ENCODE results near the gene IGF2R. TPM values are rescaled to one million over a fixed set of nuclear protein-coding genes. Genes with fewer than 3 reads are reported as not detected.

The IGF2R gene
- total RNA-seq, 4 donors from 2014 or later = 48.8 to 106 (median 92.3) TPM

- peaks cover 0 to 32% (median 15%) of the 10 kb centered on the region in 4 donors for H3K36me3 ChIP-seq
- no peak overlapping the region for H3K4me3 ChIP-seq
- H3K27ac ChIP-seq = no peak overlapping the region
- DNase-seq = no peak
- no peaks in the 10 kb centered on the region for H3K4me1 ChIP-seq
- no peaks in the 10 kb centered on the region for H3K27me3 ChIP-seq
- intact Hi-C loops (cut with DNase I; ENCODE audit: low total_unique reads) (no loop called here), in situ Hi-C loops (cut with MboI; ENCODE audit: low pct_ligation_motif_present in 1 of 4, low pct_unique_long_range_greater_than_20kb in 1 of 4, low sequenced_read_pairs in 3 of 4) (no loop called here)
- no peaks in the 10 kb centered on the region for H3K9me3 ChIP-seq
- 77 to 80% methylated on average over 4 of the region's 4 CpGs for WGBS, 2 donors (ENCODE audit: low coverage in 1 of 2)
- TF ChIP-seq EP300 (IDR thresholded peaks at IDR 0.05; ENCODE audit: low read depth) (no peak), POLR2A (IDR thresholded peaks at IDR 0.05) (no peak), POLR2AphosphoS5 (IDR thresholded peaks at IDR 0.05) (no peak)
Observed at GRCh38 chr6:160036790-160037206, 67.9 kb downstream of the IGF2R start.

GRCh38 chr6:160038479-160038878, 69.6 kb downstream of the IGF2R start:
- Histone ChIP-seq H3K4me1 (no peaks in the 10 kb centered on the region), H3K9me3 (no peaks in the 10 kb centered on the region), H3K36me3 (peaks cover 0 to 26% (median 9%) of the 10 kb centered on the region in 4 donors), H3K27me3 (no peaks in the 10 kb centered on the region), H3K4me3 (no peak overlapping the region), H3K27ac (no peak overlapping the region)
- in situ Hi-C loops (cut with MboI; ENCODE audit: low pct_ligation_motif_present in 1 of 4, low pct_unique_long_range_greater_than_20kb in 1 of 4, low sequenced_read_pairs in 3 of 4) (no loop called here), intact Hi-C loops (cut with DNase I; ENCODE audit: low total_unique reads) (no loop called here)
- TF ChIP-seq EP300 (IDR thresholded peaks at IDR 0.05; ENCODE audit: low read depth) (no peak), POLR2AphosphoS5 (IDR thresholded peaks at IDR 0.05) (no peak), POLR2A (IDR thresholded peaks at IDR 0.05) (no peak)
- TF ChIP-seq, protein P1, sequence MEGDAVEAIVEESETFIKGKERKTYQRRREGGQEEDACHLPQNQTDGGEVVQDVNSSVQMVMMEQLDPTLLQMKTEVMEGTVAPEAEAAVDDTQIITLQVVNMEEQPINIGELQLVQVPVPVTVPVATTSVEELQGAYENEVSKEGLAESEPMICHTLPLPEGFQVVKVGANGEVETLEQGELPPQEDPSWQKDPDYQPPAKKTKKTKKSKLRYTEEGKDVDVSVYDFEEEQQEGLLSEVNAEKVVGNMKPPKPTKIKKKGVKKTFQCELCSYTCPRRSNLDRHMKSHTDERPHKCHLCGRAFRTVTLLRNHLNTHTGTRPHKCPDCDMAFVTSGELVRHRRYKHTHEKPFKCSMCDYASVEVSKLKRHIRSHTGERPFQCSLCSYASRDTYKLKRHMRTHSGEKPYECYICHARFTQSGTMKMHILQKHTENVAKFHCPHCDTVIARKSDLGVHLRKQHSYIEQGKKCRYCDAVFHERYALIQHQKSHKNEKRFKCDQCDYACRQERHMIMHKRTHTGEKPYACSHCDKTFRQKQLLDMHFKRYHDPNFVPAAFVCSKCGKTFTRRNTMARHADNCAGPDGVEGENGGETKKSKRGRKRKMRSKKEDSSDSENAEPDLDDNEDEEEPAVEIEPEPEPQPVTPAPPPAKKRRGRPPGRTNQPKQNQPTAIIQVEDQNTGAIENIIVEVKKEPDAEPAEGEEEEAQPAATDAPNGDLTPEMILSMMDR (IDR thresholded peaks at IDR 0.05) = no peak
- DNase-seq = no peak
- WGBS, 2 donors (ENCODE audit: low coverage in 1 of 2) = 89 to 98% methylated on average over 8 of the region's 8 CpGs

DNA sequence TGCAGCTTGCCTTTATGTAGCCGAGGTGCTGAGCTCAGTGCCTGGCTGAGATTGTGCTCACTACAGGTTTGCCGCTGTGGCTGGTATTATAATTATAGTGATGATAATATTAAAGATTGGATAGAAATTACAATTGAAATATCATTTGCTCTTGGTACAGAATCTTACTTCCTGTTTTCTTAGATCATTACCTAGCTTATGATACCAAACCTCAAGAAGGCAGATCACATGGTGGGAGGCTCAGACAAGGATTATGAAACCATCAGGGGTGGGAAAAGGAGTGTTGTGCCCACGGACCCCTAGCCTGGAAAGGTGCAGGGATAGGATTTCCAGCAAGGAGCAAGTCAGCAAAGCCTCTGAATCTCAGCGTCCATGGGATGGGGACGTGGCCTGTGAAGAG, 70.6 kb downstream of the IGF2R start:
- DNase-seq = no peak
- Histone ChIP-seq H3K27ac (no peak overlapping the region), H3K9me3 (no peaks in the 10 kb centered on the region), H3K4me3 (no peak overlapping the region), H3K4me1 (no peaks in the 10 kb centered on the region), H3K27me3 (no peaks in the 10 kb centered on the region), H3K36me3 (peaks cover 0 to 27% (median 10%) of the 10 kb centered on the region in 4 donors)
- 80 to 93% methylated on average over 3 to 5 of the region's 5 CpGs for WGBS, 2 donors (ENCODE audit: low coverage in 1 of 2)
- no peak for TF ChIP-seq EP300 (IDR thresholded peaks at IDR 0.05; ENCODE audit: low read depth)
- no peak for TF ChIP-seq POLR2A (IDR thresholded peaks at IDR 0.05)
- TF ChIP-seq, protein P1 (IDR thresholded peaks at IDR 0.05) = no peak
- no peak for TF ChIP-seq POLR2AphosphoS5 (IDR thresholded peaks at IDR 0.05)
- intact Hi-C loops (cut with DNase I; ENCODE audit: low total_unique reads) = no loop called here
- in situ Hi-C loops (cut with MboI; ENCODE audit: low pct_ligation_motif_present in 1 of 4, low pct_unique_long_range_greater_than_20kb in 1 of 4, low sequenced_read_pairs in 3 of 4) = no loop called here

DNA sequence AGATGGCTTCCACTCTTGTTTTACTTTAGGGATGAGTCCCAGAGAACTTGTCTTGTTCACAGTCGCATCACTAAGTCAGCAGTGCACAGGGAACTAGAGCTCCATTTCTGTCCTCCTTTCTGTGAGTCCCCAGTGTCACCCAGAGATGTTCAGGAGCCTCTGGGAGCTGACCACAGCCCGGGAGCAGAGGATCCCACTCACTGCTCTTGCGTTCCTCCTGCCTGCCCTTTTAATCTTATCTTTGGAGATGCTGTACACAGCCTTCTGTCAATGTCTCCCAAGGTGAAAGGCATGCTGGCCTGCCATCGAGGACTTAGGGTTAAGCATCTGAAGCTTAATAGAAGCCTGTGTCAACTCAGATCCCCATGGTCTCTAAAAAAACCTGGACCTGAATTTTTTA, 71.2 kb downstream of the IGF2R start:
- 94% methylated on average over 4 of the region's 4 CpGs; no CpG with 5 or more reads in 1 of the 2 donors for WGBS, 2 donors (ENCODE audit: low coverage in 1 of 2)
- H3K36me3 ChIP-seq = peaks cover 0 to 33% (median 10%) of the 10 kb centered on the region in 4 donors
- in situ Hi-C loops (cut with MboI; ENCODE audit: low pct_ligation_motif_present in 1 of 4, low pct_unique_long_range_greater_than_20kb in 1 of 4, low sequenced_read_pairs in 3 of 4) (no loop called here), intact Hi-C loops (cut with DNase I; ENCODE audit: low total_unique reads) (no loop called here)
- TF ChIP-seq POLR2AphosphoS5 (IDR thresholded peaks at IDR 0.05) = no peak
- TF ChIP-seq POLR2A (IDR thresholded peaks at IDR 0.05) = no peak
- TF ChIP-seq EP300 (IDR thresholded peaks at IDR 0.05; ENCODE audit: low read depth) = no peak
- TF ChIP-seq, protein P1 (IDR thresholded peaks at IDR 0.05) = no peak
- H3K27me3 ChIP-seq = no peaks in the 10 kb centered on the region
- DNase-seq = no peak
- H3K4me3 ChIP-seq = no peak overlapping the region
- no peaks in the 10 kb centered on the region for H3K4me1 ChIP-seq
- H3K27ac ChIP-seq = no peak overlapping the region
- H3K9me3 ChIP-seq = no peaks in the 10 kb centered on the region
